Trophoblast cell (in vitro differentiated cells and primary cell): Measurements from ENCODE around the gene LRGUK.

Source experiments
- DNase-seq, 2 donors: peaks; one replicate each; pipeline ENCODE4 v3.0.0-alpha.2; 2016
- H2AFZ ChIP-seq: 2 replicates; pipeline ENCODE4 v1.6.1; 2013; ENCODE audit warnings: low read length, moderate library complexity, mild to moderate bottlenecking; ENCODE audit not compliant: insufficient read depth, poor library complexity
- H2AK5ac ChIP-seq: 2 replicates; pipeline ENCODE4 v1.6.1; 2013; ENCODE audit warnings: mild to moderate bottlenecking, low read length
- H2BK120ac ChIP-seq: 2 replicates; pipeline ENCODE4 v1.6.1; 2013; ENCODE audit warnings: low read length, mild to moderate bottlenecking, moderate library complexity; ENCODE audit not compliant: insufficient read depth, poor library complexity
- H2BK12ac ChIP-seq: 2 replicates; pipeline ENCODE4 v1.6.1; 2013; ENCODE audit warnings: mild to moderate bottlenecking, low read length, moderate library complexity
- H2BK5ac ChIP-seq: 2 replicates; pipeline ENCODE4 v1.6.1; 2013; ENCODE audit warnings: low read length, low read depth, moderate library complexity, mild to moderate bottlenecking; ENCODE audit not compliant: poor library complexity
- H3K14ac ChIP-seq: 2 replicates; pipeline ENCODE4 v1.6.1; 2013; ENCODE audit warnings: mild to moderate bottlenecking, low read length
- H3K18ac ChIP-seq: 2 replicates; pipeline ENCODE4 v1.6.1; 2013; ENCODE audit warnings: mild to moderate bottlenecking, low read length
- H3K23ac ChIP-seq: 2 replicates; pipeline ENCODE4 v1.6.1; 2013; ENCODE audit warnings: low read length
- H3K27ac ChIP-seq: 2 replicates; pipeline ENCODE4 v1.5.1; 2013; ENCODE audit warnings: low read depth, mild to moderate bottlenecking, inconsistent platforms, low read length, moderate library complexity
- H3K27me3 ChIP-seq: 2 replicates; pipeline ENCODE4 v1.6.1; 2013; ENCODE audit warnings: inconsistent platforms, mild to moderate bottlenecking, low read length, moderate library complexity; ENCODE audit not compliant: insufficient read depth
- H3K36me3 ChIP-seq, 2 experiments: 1 replicate in 1 of 2; 2 replicates in 1 of 2; pipeline ENCODE4 v1.6.1; 2013; ENCODE audit warnings: low read length in 2 of 2, mild to moderate bottlenecking in 2 of 2, moderate library complexity in 1 of 2; ENCODE audit not compliant: insufficient read depth in 2 of 2, control insufficient read depth in 1 of 2
- H3K4ac ChIP-seq: 2 replicates; pipeline ENCODE4 v1.6.1; 2013; ENCODE audit warnings: low read depth, mild to moderate bottlenecking, low read length, moderate library complexity
- H3K4me1 ChIP-seq, 2 experiments: 1 replicate in 1 of 2; 2 replicates in 1 of 2; pipeline ENCODE4 v1.6.1; 2013; ENCODE audit warnings: low read length in 2 of 2, mild to moderate bottlenecking in 2 of 2, moderate library complexity in 1 of 2; ENCODE audit not compliant: insufficient read depth in 2 of 2, control insufficient read depth in 1 of 2
- H3K4me2 ChIP-seq: 2 replicates; pipeline ENCODE4 v1.6.1; 2013; ENCODE audit warnings: inconsistent platforms, mild to moderate bottlenecking, low read length, moderate library complexity
- H3K4me3 ChIP-seq: 2 replicates; pipeline ENCODE4 v1.5.1; 2013; ENCODE audit warnings: mild to moderate bottlenecking, low read depth, low read length, inconsistent platforms
- H3K79me1 ChIP-seq: one replicate; pipeline ENCODE4 v1.6.1; 2013; ENCODE audit warnings: low read length
- H3K79me2 ChIP-seq: 2 replicates; pipeline ENCODE4 v1.6.1; 2013; ENCODE audit warnings: low read length, mild to moderate bottlenecking; ENCODE audit not compliant: control insufficient read depth, insufficient read depth, poor library complexity
- H3K9ac ChIP-seq: 2 replicates; pipeline ENCODE4 v1.6.1; 2013; ENCODE audit warnings: mild to moderate bottlenecking, low read length
- H3K9me3 ChIP-seq: 2 replicates; pipeline ENCODE4 v1.6.1; 2013; ENCODE audit warnings: low read depth, mild to moderate bottlenecking, control low read depth, inconsistent platforms, low read length; ENCODE audit not compliant: insufficient read depth
- H4K12ac ChIP-seq: 2 replicates; pipeline ENCODE4 v1.6.1; 2013; ENCODE audit warnings: low read depth, mild to moderate bottlenecking, low read length, moderate library complexity
- H4K8ac ChIP-seq: 2 replicates; pipeline ENCODE4 v1.6.1; 2013; ENCODE audit warnings: low read depth, mild to moderate bottlenecking, low read length, moderate library complexity
- H4K91ac ChIP-seq: one replicate; pipeline ENCODE4 v1.6.1; 2013; ENCODE audit warnings: low read depth, mild to moderate bottlenecking, low read length, moderate library complexity
- WGBS: extraction: QIAGEN DNeasy Blood & Tissue Kit; methylation state at CpG from one replicate; pipeline ENCODE4 v1.1.7; 2013; ENCODE audit warnings: missing lambda C conversion rate; ENCODE audit not compliant: insufficient read length, insufficient coverage; ENCODE audit errors: extremely low coverage; 5-methylcytosine and 5-hydroxymethylcytosine counted together

LRGUK gene

DNA sequence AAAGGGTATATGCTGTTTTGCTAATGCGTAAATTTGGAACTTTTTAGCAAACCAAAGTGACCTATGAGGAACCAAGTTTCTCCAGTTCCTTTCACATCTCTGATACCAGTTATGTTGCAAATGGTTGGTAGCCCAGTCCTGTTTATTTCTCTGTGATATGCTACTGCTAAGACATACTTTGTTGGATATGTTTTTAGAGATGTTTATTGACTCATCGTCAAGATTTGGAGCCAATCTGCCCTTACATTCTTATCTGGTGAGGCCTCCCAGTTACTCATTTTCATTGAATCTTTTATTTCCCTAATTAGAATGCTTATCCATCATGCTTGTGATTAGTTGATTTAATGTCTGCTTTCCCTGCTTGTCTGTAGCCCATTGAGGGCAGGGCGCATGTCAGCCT, 58.9 kb downstream of the LRGUK start:
- peaks cover 0 to 1% of the 10 kb centered on the region in 2 experiments for H3K36me3 ChIP-seq
- H4K8ac ChIP-seq, result no peak overlapping the region
- WGBS, result no CpG with 5 or more reads among the region's 3 CpGs
- DNase-seq, result no peak
- H3K79me2 ChIP-seq, result no peaks in the 10 kb centered on the region
- peaks cover 1% of the 10 kb centered on the region for H3K9me3 ChIP-seq
- no peak overlapping the region for H2BK12ac ChIP-seq
- H2BK120ac ChIP-seq, result no peak overlapping the region
- H3K4me3 ChIP-seq, result no peak overlapping the region
- no peaks in the 10 kb centered on the region for H3K79me1 ChIP-seq
- H3K4ac ChIP-seq, result no peak overlapping the region
- no peak overlapping the region for H2BK5ac ChIP-seq
- H3K14ac ChIP-seq, result no peak overlapping the region
- no peak overlapping the region for H3K4me2 ChIP-seq
- no peak overlapping the region for H3K9ac ChIP-seq
- no peak overlapping the region for H2AFZ ChIP-seq
- H4K91ac ChIP-seq, result no peak overlapping the region
- no peaks in the 10 kb centered on the region for H3K27me3 ChIP-seq
- no peak overlapping the region for H3K18ac ChIP-seq
- H2AK5ac ChIP-seq, result no peak overlapping the region
- H4K12ac ChIP-seq, result no peak overlapping the region
- no peaks in the 10 kb centered on the region for H3K4me1 ChIP-seq
- no peak overlapping the region for H3K27ac ChIP-seq
- H3K23ac ChIP-seq, result no peak overlapping the region

DNA sequence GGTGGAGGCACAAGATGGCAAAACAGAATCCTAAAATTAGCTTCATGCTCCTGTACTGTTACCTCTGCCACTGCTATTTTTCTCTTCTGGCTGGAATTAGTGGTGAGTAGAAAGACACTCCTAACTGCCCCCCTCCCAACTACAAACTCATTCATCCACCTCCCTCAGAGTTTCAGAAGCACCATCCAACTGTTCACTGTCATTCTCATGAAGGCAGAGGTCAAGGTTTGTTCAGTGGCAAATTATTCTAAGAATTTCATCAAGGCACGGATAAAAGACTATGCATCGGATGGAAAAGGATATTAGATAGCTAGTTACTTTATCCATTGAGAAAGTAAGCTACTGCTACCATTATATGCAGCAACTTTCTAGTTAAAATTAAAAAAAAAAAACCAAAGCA, 59.7 kb downstream of the LRGUK start:
- Histone ChIP-seq H3K9ac (no peak overlapping the region), H3K79me2 (no peaks in the 10 kb centered on the region), H3K4me2 (no peak overlapping the region), H3K79me1 (no peaks in the 10 kb centered on the region), H3K9me3 (peaks cover 1% of the 10 kb centered on the region), H3K4me3 (no peak overlapping the region), H3K27ac (no peak overlapping the region), H4K91ac (no peak overlapping the region), H2BK120ac (no peak overlapping the region), H2AFZ (no peak overlapping the region), H3K36me3 (peaks cover 0 to 1% of the 10 kb centered on the region in 2 experiments), H3K18ac (no peak overlapping the region), H4K12ac (no peak overlapping the region), H3K14ac (no peak overlapping the region), H2AK5ac (no peak overlapping the region), H3K4ac (no peak overlapping the region), H3K23ac (no peak overlapping the region), H3K27me3 (no peaks in the 10 kb centered on the region), H2BK5ac (no peak overlapping the region), H3K4me1 (no peaks in the 10 kb centered on the region), H2BK12ac (no peak overlapping the region), H4K8ac (no peak overlapping the region)
- no CpG with 5 or more reads among the region's 2 CpGs for WGBS
- DNase-seq, result no peak

DNA sequence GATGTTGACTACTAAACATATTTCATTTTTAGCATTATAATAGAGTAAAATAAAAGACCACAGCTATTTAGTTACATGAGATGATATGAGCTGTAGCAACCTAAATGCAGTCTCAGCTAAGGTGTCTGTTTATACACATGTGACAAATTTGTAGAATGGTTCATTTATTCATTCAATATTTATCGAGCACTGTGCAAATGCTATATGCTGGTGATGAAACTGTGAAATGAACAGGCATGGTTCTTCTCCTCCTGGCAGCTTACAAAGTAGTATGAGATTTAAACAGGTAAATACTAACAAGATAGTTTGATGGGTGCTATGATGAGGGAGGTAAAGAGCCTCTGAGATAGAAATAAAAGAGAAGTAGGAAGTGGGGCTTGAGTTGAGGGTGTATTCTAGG, 60.8 kb downstream of the LRGUK start:
- no peak overlapping the region for H3K4ac ChIP-seq
- no peaks in the 10 kb centered on the region for H3K4me1 ChIP-seq
- H2AK5ac ChIP-seq, result no peak overlapping the region
- no peak overlapping the region for H3K4me2 ChIP-seq
- H2BK12ac ChIP-seq, result no peak overlapping the region
- H2BK5ac ChIP-seq, result no peak overlapping the region
- no peak overlapping the region for H4K91ac ChIP-seq
- no peaks in the 10 kb centered on the region for H3K79me2 ChIP-seq
- H3K18ac ChIP-seq, result no peak overlapping the region
- H4K8ac ChIP-seq, result no peak overlapping the region
- H2BK120ac ChIP-seq, result no peak overlapping the region
- H3K14ac ChIP-seq, result no peak overlapping the region
- no peak overlapping the region for H2AFZ ChIP-seq
- no CpG with 5 or more reads among the region's 1 CpG for WGBS
- no peaks in the 10 kb centered on the region for H3K79me1 ChIP-seq
- peaks cover 0 to 1% of the 10 kb centered on the region in 2 experiments for H3K36me3 ChIP-seq
- H4K12ac ChIP-seq, result no peak overlapping the region
- H3K27me3 ChIP-seq, result no peaks in the 10 kb centered on the region
- no peaks in the 10 kb centered on the region for H3K9me3 ChIP-seq
- H3K23ac ChIP-seq, result no peak overlapping the region
- no peak overlapping the region for H3K27ac ChIP-seq
- H3K4me3 ChIP-seq, result no peak overlapping the region
- no peak for DNase-seq
- H3K9ac ChIP-seq, result no peak overlapping the region

DNA sequence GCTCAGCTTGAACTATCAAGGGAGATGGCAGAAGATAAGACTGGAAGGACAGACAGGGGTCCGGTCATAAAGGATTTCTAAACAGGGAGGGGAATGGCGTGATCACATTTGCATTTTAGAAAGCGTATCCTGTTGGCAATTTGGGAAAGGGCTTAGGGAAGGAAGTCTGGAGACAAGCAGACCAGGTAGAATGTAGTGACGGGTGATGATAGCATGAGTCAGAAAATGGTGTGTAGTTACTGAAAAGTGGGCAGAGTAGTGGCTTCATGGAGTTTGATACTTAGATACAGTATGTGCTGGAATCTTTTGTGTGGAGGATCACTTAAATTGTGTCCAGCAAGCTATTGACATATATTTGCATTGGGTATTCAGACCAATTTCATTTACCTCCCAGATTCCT, 61.2 kb downstream of the LRGUK start:
- Histone ChIP-seq H4K91ac (no peak overlapping the region), H3K23ac (peak overlapping the region; percentile 17), H2BK12ac (no peak overlapping the region), H3K4me1 (no peaks in the 10 kb centered on the region), H3K18ac (no peak overlapping the region), H4K8ac (no peak overlapping the region), H3K79me1 (no peaks in the 10 kb centered on the region), H3K4me3 (no peak overlapping the region), H4K12ac (no peak overlapping the region), H3K36me3 (peaks cover 0 to 1% of the 10 kb centered on the region in 2 experiments), H2BK120ac (no peak overlapping the region), H2AFZ (no peak overlapping the region), H2BK5ac (no peak overlapping the region), H3K9me3 (no peaks in the 10 kb centered on the region), H3K4ac (no peak overlapping the region), H3K14ac (no peak overlapping the region), H3K27me3 (no peaks in the 10 kb centered on the region), H3K79me2 (no peaks in the 10 kb centered on the region), H2AK5ac (no peak overlapping the region), H3K9ac (no peak overlapping the region), H3K4me2 (no peak overlapping the region), H3K27ac (no peak overlapping the region)
- WGBS, result no CpG with 5 or more reads among the region's 4 CpGs
- no peak for DNase-seq
